GM18867 (cell line): ENCODE measurements around the gene ARHGAP26.

Experiments used
- ATAC-seq: cut with Tn5 transposase; IDR thresholded peaks from one replicate; pipeline ENCODE4 v1.9.1; 2021; ENCODE audit warnings: mild to moderate bottlenecking, moderate library complexity; ENCODE audit not compliant: unreplicated experiment

ARHGAP26 gene

DNA sequence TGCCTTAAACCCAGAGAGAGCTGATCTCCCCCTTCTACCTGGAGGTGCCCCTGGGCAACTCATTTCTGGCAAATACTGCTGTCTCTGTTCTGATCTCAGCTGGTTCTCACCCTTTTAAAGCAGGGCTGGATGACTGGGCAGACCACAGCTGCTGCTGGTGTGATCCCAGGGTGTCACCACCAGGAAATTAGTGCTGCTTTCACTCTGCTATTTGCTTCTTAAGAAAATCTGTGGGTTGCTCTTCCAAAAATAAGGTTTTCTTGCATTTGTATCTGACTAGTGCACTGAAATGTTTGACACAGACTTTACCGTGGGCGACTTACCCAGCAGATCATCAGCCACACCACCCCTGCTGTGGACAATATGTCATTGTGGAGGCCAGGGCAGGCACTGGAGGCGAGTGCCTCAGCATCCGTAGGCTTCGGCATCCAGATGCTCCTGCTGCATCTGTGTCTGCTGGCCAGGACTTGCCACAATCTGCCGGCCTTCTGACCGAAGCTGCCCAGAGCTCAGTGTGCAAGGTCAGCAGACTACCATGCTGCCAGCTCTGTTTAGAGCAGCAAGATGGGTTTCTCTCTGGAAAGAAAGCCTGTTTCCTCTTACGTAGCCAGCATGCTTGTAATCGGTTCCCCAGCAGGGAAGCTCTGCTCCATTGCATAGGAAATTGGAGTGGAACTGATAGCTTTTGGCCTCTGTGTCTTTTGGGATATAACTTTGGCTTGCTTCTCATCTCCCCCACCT is 13.6 kb downstream of the ARHGAP26 start:
- ATAC-seq = peak; percentile 89

DNA sequence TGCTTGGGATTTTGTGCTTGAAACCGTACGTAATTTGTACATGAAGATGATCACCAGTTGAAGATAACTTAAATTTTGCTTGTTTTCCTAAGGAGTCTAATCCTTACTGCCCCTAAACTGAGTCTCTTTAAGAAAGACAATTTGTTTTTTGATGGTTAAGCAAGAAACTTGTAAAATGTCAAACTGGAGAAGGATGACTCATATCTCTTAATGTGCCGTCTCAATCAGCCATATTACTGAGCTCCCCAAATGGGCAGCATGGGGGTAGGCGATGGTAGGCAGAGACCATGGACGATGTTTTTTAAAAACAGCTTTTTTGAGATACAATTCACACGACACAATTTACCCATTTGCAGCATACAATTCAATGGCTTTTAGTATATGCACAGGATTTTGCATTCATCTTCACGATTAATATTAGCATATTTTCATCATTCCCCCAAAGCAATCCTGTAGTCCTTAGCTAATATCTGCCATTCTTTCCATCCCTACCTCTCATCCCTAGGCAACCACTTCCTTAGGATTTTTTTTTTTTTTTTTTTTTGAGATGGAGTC is 14.3 kb downstream of the ARHGAP26 start:
- no peak for ATAC-seq

DNA sequence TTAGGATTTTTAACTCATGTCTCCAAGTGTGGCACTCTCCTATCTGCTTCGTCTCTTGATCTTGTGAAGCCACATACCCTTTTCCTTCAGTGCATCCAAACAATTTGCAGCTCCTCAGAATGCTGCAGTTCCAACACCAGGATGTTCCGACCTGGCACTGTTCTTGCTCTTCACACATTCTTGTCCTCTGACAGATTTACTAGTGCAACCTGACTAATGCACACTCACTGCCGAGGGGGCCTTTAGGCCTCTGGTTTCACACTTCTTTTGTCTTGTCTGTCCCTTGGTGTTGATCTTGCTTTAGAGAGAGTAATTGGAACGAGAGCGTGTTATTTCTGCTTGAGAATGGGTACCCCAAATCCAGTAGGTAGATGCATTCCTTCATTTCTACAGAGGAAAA is 15.0 kb downstream of the ARHGAP26 start:
- no peak for ATAC-seq

DNA sequence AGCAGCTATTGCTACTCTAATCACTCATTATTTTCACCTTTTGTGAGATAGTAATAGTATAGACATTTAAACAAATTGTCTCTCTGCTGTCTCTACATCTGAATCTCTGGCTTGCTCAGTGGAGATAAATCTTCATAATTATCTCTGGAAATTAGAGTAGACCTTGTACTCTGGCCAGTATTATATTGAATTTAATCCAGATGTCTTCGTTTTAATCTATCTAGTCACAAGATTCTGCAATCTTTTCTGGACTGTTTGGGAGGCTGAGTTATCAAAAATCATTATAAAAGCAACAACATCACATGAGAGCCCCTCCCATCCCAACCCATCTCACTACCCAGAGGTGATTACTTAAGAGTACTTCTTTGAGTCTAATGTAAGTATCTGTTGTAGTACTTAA is 19.0 kb downstream of the ARHGAP26 start:
- ATAC-seq = no peak

DNA sequence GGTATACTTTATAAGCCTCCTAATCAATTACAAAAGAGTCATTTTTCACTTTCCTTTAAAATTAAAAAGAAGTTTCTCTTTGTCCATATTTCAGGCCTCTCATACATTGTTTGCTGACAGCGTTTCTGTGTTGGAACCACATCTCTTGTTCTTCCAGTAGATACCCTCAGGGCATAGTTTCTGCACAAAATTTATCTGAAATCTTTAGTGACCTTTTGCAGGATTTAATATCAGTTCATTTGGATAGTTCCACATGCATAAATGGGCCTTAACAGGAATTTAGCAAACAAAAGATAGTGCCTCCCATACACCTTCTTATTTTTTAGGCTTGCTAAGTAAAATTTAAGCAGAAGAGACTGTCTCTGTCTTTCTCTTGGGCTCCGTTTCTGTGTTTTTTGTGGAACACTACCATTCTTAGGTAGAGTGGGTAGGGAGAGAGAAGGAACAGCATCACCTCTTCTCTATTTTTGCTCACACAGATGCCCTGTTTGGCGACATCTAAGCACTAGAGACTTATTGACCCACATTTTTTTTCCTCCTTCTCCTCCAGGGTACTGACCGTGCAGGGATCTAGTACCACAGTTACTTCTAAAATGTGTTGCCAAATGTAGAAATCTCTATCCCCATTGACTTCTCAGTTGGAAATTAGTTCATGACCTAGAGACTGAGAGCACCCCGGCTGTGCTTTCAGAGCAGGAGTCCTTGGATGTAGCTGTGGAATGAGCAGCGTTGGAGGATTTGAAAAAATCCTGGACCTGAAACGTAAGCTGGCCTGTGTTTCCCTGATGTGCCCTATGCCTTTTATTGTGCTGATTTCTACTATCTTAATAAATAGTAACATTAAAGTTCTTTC is 22.1 kb downstream of the ARHGAP26 start:
- no peak for ATAC-seq

DNA sequence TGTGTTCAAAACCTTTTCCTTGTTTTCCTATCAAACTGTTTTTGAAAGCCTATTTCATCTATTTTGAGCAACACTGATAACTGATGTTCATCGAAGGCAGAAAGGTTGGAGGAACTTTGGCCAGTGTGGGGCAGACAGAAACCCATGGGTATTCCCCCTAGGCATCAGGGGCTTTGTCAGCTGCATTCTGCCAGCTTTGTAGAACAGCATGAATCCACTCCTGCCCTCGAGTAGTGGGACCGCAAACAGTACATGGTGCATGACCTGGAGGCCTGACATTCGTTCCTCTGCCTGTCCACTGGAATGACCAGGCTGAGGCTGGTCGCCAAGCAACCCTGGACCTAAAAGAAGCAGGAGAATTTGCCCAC is 22.7 kb downstream of the ARHGAP26 start:
- ATAC-seq = no peak

DNA sequence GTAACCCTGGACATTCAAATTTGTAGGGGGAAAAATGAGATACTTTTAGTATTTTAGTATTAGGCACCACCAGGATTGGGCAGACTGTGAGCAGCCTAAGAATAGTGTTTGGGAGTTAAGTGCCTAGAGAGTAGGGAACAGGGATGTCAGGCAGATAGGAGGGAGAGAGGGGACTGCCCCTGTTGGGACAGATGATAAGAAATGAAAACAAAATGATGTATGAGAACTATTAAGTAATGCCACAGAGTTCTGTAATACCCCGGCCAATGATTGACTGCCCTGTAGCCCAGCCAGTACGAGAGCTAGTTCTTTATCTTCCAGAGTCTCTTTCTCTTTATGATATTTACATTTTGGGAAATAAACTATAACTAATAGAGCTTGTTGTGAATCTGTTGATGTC is 24.4 kb downstream of the ARHGAP26 start:
- no peak for ATAC-seq

DNA sequence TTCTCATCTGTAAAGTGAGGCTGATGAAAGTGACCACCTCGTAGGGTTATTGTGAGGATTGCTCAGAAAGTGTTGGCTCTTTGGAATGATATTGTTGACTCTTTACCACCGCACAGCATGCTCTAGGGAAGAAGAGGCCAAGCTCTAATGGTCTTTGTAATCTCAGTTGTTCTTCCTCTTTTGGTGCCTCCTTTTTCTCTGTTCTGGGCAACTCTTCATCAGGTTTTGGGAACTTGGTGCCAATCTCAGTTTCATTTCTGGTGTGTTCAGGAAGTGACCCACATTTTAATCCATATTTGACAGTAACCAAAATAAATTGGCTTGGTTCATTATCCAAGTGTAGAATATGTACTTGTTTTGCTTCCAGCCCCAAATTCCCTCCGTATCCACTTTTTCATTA is 25.1 kb downstream of the ARHGAP26 start:
- peak; percentile 53 for ATAC-seq

DNA sequence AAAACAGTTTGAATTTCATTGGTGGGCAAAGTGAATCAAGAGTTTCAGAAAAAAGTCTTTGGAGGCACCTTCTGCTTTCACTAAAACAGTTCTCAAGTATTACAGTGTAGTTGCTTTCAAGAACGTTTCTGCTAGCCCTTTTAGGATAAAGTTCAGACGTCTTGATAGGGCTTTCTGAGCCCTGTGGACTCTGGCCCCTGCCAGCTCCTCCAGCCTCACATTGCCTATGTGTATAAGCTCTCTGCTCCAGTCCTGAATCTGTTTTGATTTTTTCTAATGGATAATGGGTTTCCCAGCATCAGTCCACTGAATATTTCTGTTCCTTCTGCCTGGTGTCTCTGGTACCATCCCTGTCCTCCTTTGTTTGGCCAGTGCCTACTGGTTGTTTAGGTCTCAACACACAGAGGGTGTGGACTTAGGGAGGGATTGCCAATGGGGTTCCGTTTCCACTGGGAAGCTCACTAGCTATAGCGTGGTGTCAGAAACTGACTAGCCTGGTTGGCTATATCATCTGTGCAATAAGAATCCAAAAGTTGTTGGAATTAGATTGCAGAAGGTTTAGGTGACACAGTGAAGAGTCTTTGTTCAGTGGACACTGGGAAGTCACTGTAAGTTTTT is 26.4 kb downstream of the ARHGAP26 start:
- ATAC-seq = no peak

DNA sequence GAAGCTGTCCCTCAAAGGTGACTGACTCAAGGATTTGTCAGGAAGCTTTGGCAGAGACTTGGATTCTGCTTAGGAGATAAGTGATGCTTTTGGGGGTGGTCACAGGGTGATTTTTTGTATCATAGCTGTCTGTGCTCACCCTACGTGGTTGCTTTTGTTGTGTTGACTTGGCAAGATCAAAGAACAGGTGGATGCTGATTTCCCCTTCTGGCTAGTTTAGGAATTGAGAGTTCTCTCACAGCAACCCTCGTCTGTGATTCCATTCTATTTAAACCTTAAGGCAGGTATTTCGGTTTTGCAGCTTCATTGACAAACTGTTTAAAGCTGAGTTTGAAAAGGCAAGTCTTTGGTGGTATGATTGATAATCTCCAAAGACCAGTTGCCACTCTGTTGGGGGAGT is 27.2 kb downstream of the ARHGAP26 start:
- no peak for ATAC-seq

DNA sequence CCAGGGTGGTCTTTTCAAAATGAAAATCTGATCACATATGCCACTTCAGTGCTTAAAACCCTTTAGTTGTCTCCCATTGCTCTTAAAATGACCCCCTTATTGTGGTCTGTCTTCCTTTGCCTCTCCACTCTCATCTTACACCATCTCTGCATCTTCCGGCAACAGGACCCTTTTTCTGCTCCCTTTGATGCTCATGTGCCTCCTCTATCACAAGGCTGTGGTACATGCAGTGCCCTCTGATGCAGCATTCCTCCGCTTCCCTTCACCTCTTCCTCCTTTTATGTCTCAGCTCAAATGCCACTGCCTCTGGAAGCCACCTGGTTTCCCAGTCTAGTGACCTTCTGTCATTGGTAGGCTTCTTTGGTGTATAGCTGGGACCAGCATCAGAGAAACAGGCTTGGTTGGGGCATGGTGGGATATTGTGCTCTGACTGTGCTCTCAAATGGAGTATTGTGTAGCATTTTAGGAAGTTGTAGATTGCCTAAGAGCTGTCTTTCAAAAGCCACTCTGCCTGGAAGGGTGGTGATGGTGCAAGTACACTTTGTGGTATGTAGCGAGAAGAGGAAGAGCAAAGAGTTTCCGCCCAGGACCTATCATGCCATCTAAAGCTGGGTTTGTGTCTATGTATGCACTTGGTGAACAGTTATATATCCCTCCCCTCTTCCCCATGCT is 28.1 kb downstream of the ARHGAP26 start:
- peak; percentile 51 for ATAC-seq

DNA sequence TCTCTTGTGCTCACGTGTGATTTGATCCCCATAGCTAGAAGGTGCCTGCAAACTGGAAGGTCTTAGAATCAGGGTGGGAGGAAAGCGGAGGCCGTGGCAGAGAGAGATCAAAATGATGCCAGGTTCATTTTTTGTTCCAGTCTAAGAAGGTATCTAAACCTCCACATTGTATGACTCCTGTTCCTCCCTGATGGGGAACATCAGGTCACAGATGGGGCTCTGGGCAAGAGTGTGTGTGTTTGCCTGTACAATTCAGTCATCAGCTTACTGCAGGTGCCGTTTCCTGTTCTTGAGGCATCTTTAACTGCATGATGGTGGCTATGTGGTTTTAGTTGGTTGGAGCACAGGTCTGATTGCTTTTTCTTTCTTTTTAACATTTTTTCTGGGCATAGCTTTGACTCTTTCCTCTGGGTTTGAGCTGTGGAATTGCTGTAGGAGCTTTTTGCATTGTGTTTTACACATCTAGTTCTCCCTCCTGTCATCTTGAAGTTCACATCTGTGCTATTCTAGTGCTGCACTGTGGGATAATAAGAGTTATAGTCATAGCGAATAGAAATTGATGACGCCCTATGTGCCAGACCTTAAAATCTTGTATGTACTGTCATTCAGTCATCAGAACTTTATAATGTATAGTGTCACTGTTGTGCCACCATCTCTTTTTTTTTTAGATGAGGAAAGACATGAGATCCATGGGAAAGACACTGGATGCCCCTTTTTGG is 30.8 kb downstream of the ARHGAP26 start:
- ATAC-seq = peak; percentile 83

DNA sequence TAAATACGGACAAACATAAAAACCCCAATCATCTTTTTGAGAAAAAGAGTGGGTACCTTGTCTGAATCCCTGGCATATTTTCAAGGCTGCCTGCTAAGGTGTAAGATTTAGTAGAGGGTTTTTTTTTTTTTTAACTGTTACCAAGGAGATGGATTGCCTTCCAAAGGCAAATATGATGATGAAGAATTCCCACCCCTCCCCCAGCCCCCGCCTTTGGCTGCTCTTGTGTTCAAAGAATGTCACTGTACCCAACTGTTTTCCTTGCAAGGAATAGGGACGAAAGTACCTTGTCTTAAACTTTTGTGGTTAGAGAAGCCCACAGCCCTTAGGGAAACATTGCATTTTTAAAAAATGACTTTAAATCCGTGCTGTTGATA is 31.3 kb downstream of the ARHGAP26 start:
- no peak for ATAC-seq

DNA sequence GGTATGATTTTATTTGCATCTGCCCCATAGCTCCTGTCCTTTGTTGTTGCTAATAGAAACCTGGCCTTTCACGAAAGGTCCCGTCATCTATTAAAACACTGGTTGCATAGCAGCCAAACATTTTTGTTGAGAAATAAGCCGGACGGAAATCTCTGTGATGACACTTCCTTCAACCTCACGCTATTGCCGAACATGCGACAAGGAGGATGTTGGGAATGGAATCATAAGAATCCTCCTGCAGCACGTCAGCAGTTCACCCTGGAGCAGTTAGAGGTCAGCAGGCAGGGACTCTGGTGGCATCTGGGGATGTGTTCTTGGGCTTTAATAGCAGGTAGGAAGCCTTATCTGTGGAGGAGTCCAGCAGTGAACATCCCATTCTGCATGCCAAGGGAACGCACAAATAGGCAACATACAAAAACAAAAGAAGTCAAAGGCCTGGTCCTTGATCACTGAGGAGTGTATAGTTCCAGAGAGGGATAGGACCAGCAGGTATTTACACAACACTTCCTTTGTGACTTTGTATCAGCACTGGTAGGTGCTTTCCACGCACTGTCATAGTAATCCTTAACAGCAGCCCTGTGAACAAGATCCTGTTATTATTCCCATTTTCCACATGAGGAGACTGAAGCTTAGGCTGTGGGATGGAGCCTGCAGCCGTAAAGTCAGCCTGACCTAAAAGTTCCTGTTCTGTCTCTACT is 33.4 kb downstream of the ARHGAP26 start:
- ATAC-seq = no peak

DNA sequence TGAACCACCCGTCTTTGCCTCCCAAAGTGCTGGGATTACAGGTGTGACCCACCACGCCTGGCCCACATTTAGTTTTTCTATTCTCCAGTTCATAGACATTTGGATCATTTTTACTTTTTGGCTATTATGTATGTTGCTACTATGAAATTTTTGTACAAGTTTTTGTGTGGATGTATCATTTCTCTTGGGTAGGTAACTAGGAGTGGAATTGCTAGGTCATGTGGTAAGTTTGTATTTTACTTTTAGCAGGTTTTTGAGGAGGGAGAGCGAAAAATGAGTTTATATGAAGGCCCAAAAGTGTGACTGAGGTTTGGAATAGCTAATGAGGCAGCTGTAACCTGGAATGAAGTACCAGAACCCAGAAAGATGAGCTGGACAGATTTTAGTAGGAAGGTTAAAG is 35.2 kb downstream of the ARHGAP26 start:
- no peak for ATAC-seq

DNA sequence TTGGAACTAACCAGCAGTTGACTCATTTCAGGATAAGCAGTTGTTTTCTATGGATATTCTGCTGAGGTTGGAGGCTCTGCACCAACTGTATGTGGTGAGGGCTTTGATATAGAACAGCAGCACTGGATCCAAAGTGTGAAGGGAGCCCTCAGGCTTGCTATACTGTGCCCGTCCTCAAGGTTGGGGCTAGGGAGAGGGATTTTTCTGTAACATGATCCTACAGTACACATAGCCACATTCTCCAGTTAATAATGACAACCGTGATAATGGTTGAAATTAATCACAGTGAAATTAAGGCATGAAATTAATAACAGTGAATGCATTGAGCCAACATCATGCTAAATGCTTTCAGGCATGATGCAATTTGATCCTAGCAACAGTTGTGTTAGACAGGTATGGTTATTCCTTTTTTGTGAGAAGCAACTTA is 36.7 kb downstream of the ARHGAP26 start:
- no peak for ATAC-seq

DNA sequence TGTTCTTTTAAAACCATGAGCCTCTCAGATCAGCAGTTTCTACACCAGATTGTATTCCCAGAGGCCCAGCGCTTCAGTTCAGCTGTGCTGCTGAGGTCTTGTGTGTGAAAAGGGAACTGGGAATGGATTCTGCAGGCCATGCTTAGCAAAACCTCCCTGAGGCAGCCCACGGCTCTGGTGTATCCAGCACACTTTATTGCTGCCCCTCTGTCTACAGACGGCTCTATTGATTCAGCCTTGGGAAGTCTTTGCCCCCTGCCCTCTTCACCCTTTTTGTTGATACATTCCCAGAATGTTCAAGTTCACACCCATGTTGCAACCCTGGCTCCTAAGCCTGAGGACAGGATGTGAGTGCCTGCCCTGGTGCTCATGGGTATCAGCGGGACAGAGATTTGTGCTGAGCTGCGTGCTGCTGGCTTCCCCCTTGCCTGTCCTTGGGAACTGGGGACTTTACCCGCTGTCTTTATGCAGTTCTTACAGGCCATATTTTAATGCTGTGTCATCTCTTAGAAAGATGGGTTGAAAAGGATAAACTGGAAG is 37.3 kb downstream of the ARHGAP26 start:
- ATAC-seq = no peak

DNA sequence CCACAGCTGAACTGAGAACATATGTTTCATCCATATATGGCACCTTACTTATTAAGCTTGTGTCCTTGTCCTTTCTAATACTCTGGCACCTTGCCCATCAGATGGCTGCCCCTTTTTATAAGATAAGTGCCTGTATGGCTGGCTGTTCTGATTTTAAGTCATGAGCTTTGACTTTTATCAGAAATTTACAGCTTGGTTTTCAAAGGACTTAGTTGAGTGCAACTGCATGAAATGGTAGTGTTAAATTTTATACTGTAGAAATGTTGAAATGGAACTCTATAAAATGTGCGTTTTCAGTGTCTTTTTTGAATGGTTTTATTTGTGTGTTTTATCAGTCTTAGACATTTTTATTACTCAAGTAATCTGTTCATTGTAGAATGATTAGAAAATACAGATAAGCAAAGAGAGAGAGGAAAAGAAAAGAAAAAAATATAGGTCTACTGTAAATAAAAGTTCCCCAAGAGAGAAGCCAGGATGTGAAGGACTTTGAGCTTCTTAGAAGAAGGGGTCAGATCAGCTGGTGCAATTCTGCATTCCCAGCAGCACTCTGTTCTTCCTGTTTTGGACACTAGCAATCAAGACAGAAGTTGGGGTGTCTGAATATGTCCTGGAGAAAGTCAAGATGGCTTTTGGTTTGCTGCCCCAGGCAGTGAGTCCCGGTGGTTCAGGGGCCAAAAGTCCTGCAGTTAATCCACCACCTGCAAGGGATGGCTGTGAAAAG is 38.9 kb downstream of the ARHGAP26 start:
- no peak for ATAC-seq

DNA sequence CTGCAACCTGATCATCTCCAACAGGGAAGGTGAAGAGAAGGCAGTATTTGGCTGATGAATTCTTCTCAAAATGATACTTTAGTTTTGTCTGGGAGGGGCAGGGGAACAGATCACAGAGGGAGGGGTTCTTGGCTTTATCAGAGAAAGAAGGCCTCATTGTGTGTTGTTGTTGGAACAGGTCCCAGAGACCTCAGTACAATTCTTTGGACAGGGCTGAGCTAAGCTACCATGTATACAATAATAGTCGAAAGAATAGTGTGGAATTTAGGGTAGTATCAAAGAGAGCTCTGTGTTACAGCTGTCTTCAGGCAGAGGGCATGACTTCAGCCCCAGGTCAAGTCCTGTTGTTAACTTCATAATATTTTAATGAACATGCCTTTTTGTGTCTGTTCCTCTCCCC is 39.9 kb downstream of the ARHGAP26 start:
- ATAC-seq = no peak
